ENCODE data around the gene CKLF.

DNA sequence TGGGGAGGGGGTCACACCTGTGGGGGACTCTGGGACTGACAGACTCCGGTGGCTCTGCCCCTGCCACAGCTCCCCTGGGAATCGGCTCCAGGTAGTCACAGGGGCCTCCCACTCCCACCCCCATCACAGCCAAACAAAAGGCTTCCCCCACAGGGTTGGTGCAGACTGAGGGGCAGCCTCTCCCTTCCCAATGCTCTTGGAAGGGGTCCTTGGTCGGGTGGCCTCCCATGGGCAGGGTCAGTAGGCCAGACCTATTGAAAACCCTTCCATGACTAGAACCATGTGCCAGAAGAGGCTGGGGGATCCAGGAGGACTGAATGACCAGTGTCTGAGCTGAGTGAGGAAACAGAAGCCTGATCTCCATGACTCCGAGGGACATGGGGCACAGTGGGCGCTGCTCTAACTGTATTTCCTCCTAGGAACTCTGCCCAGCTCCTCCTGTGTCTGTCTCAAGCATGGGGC is 31.1 kb upstream of the CKLF start:
- no peak for TF ChIP-seq CTCF (conservative IDR thresholded peaks at IDR 0.05; ENCODE audit: low read depth, low read length)
- no peak for TF ChIP-seq EZH2 (IDR thresholded peaks at IDR 0.05; ENCODE audit: borderline replicate concordance, low read depth, low read length, poor library complexity, severe bottlenecking)

Measured in A673 (cell line).